GM12864 (cell line): Measurements from ENCODE around the gene C1S.
"Not testable (repeated sequence)": the region's sequence is repeated elsewhere in the genome, so short reads cannot be mapped to it uniquely, and the experiment has no call there.

Experiments
- DNase-seq: peaks from one replicate; pipeline ENCODE4 v3.0.0-alpha.2; 2011; ENCODE audit warnings: low read depth
- H3K4me3 ChIP-seq: 2 replicates; pipeline ENCODE4 v1.5.1; 2011; ENCODE audit warnings: mild to moderate bottlenecking, low read depth, low read length, control low read depth
- TF ChIP-seq, protein P1 (sequence below): IDR thresholded peaks from 2 replicates; pipeline ENCODE4 v1.5.1; 2011; ENCODE audit warnings: low read depth, mild to moderate bottlenecking, moderate library complexity, low read length, control low read depth, inconsistent platforms; ENCODE audit errors: missing control alignments

The C1S gene

GRCh38 chr12:7046383-7047105, 14.0 kb upstream of the C1S start:
- DNase-seq = no peak
- no peak overlapping the region for H3K4me3 ChIP-seq
- TF ChIP-seq, protein P1, sequence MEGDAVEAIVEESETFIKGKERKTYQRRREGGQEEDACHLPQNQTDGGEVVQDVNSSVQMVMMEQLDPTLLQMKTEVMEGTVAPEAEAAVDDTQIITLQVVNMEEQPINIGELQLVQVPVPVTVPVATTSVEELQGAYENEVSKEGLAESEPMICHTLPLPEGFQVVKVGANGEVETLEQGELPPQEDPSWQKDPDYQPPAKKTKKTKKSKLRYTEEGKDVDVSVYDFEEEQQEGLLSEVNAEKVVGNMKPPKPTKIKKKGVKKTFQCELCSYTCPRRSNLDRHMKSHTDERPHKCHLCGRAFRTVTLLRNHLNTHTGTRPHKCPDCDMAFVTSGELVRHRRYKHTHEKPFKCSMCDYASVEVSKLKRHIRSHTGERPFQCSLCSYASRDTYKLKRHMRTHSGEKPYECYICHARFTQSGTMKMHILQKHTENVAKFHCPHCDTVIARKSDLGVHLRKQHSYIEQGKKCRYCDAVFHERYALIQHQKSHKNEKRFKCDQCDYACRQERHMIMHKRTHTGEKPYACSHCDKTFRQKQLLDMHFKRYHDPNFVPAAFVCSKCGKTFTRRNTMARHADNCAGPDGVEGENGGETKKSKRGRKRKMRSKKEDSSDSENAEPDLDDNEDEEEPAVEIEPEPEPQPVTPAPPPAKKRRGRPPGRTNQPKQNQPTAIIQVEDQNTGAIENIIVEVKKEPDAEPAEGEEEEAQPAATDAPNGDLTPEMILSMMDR = no peak

DNA sequence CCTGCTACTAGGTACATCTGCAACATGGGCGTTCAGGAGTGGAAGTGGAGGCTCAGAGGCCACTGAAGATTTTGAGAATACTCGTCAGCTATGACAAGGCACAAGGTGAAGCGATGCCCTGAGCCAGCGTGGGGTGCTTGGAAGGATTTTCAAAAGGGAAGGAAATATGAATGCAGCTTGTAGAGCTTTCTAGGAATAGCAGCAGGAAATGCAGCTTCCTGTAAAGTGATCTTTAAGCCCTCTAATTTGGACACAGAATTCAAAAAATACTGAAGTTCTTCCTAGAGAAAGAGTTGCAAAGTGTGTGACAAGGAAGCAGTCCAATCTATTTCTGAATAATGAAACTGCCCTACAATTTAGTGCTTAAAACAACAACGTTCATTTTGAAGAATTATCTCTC, 13.2 kb upstream of the C1S start:
- DNase-seq = no peak
- TF ChIP-seq, protein P1 = no peak

DNA sequence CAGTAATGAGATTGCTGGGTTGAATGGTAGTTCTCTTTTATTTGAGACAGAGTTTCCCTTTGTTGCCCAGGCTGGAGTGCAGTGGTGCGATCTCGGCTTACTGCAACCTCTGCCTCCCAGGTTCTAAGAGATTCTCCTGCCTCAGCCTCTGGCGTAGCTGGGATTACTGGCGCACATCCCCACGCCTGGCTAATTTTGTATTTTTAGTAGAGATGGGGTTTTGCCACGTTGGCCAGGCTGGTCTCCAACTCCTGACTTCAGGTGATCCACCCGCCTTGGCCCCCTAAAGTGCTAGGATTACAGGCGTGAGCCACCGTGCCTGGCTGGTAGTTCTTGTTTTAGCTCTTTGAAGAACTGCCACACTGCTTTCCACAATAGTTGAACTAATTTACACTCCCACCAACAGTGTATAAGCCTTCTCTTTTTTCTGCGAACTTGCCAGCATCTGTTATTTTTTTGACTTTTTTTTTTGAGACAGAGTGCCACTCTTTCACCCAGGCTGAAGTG, 11.0 kb upstream of the C1S start:
- not testable (repeated sequence) for DNase-seq, H3K4me3 ChIP-seq

More for the DNA sequence above, 13.2 kb upstream of the C1S start:
- H3K4me3 ChIP-seq = no peak overlapping the region

DNA sequence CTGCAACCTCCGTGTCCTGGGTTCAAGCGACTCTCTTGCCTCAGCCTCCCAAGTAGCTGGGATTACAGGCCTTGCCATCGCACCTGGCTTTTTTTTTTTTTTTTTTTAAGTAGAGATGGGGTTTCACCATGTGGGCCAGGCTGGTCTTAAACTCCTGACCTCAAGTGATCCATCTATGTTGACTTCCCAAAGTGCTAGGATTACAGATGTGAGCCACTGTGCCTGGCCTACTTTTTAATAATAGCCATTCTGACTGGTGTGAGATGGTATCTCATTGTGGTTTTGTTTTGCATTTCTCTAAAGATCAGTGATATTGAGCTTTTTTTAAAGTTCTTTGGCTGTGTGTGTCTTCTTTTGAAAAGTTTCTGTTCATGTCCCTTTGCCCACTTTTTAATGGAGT, 10.5 kb upstream of the C1S start:
- not testable (repeated sequence) for H3K4me3 ChIP-seq, DNase-seq

DNA sequence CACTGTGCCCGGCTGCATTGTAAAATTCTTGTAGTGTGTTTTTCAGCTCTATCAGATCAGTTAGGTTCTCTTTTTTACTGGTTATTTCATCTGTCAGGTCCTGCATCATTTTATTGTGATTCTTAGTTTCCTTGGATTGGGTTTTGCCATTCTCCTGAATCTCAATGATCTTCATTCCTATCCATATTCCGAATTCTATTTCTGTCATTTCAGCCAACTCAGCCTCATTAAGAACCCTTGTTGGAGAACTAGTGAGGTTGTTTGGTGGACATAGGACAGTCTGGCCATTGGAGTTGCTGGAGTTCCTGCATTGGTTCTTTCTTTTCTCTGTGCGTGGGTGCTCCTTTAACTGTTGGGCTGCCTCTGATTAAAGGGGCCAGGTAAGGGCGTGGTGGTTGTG, 5.6 kb upstream of the C1S start:
- no peak for DNase-seq
- H3K4me3 ChIP-seq = no peak overlapping the region
- TF ChIP-seq, protein P1 = no peak

DNA sequence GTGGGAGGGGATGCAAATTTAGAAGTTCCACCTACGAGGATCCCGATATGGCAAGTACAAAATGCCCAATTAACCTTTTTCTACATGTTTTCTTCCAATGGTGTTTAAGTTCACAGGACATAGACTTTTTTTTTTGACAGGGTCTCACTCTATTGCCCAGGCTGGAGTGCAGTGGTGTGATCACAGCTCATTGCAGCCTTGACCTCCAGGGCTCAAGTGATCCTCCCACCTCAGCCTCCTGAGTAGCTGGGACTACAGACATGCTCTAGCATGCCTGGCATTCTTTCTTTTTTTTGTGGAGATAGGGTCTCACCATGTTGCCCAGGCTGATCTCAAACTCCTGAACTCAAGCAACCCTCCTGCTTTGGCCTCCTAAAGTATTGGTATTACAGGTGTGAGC, 4.8 kb upstream of the C1S start:
- not testable (repeated sequence) for DNase-seq, H3K4me3 ChIP-seq

DNA sequence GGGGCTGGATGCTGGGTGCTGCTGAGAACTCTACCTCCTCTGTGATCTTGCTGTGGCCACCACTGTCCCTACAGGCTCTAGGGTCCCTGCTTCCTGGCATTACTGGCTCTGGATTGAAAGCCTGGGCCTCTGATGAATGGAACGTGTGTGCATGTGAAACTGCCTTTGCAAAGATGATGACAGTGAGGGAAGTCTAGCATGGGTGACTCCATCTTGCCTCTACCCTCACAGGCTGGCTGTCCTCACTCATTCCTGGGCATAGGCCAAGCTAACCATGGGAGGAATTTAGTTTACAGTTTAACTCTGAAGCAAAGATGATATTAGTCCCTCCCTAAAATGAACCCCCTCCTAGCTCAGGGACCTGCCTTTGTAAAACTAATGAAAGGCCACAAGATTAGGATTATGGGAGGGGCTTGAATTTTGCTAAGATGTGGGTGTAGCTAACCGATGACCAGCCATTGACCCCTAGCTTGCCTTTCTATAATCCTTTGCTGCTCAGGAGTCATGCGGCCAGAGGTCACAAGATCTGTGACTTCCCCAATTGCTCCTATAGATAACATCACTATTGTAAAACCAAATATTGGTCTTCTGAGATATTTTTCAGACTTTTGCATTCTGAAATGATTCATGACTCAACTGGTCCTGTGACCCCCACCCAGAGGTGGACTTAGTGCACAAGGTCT, 2.2 kb upstream of the C1S start:
- TF ChIP-seq, protein P1 = no peak
- no peak for DNase-seq
- H3K4me3 ChIP-seq = no peak overlapping the region

DNA sequence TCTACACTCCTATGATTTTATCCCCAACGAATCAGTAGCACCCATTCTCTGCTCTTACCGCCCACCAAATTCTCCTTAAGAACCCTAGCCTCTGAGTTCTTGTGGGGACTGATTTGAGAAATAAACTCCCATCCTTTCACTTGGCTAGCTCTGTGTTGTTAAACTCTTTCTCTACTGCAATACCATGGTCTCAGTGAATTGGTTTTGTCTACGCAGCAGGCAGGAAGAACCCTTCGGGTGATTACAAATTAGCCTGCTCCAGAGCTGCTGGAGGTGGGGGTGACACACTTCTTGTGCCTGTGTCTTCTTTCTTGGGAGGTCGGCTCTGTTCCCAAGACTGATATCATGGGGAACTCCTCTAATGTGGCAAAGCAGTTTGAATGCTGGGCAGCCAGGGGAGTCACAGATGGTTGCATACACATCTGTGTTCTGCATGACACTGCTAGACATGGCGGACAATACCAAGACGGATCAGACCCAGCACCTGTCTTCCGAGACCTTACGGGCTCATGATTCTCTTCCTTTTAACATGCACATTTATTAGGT, 1.6 kb upstream of the C1S start:
- no peak overlapping the region for H3K4me3 ChIP-seq
- no peak for DNase-seq
- TF ChIP-seq, protein P1 = no peak
